PC-9 (cell line): ENCODE measurements around the gene STARD13. TPM values are rescaled to one million over a fixed set of nuclear protein-coding genes. Genes with fewer than 3 reads are reported as not detected.

Experiments
- BruUV-seq: library from RNA; stranded (reverse); fragments of 400-500 nt; replicated peaks from 2 replicates; lab custom pipeline; 2021; lab: Mats Ljungman, UMichigan
- CTCF ChIA-PET: fragments of 300-600 bp; sonication (Branson Sonifier 250); formaldehyde crosslinking; loops from one replicate; lab custom pipeline; 2022; ENCODE audit warnings: antibody characterized with exemption; lab: Charles Lee
- POLR2A ChIA-PET: fragments of 300-600 bp; sonication (Branson Sonifier 250); formaldehyde crosslinking; loops from one replicate; lab custom pipeline; 2022; ENCODE audit warnings: antibody characterized with exemption; ENCODE audit not compliant: unreplicated experiment; lab: Charles Lee
- DNase-seq, 2 experiments: peaks; one replicate each; pipeline versions ENCODE4 v3.0.0 to v3.0.0-alpha.2; 2015 to 2022; ENCODE audit warnings: mixed read lengths in 1 of 2
- H2AFZ ChIP-seq: fragments of 200-600 bp; sonication (generic); 2 replicates; pipeline ENCODE4 v1.8.1; 2017; ENCODE audit warnings: antibody characterized with exemption
- H3F3A ChIP-seq: fragments of 200-600 bp; sonication (generic); 2 replicates; pipeline ENCODE4 v1.8.1; 2017; ENCODE audit warnings: antibody characterized with exemption, mild to moderate bottlenecking, low read depth; ENCODE audit not compliant: insufficient read depth
- H3K27ac ChIP-seq: fragments of 200-600 bp; sonication (generic); 2 replicates; pipeline ENCODE4 v1.6.1; 2016; ENCODE audit warnings: mixed run types
- H3K27me3 ChIP-seq: fragments of 200-600 bp; sonication (generic); 2 replicates; pipeline ENCODE4 v1.6.1; 2016; ENCODE audit warnings: low read depth, mixed run types; ENCODE audit not compliant: insufficient read depth
- H3K36me3 ChIP-seq: fragments of 200-600 bp; sonication (generic); 2 replicates; pipeline ENCODE4 v1.6.1; 2016; ENCODE audit warnings: low read depth, mixed run types
- H3K4me1 ChIP-seq: fragments of 200-600 bp; sonication (generic); replicated peaks from 2 replicates; pipeline ENCODE4 v1.6.1; 2016; ENCODE audit warnings: mixed run types; ENCODE audit not compliant: insufficient read depth
- H3K4me2 ChIP-seq: fragments of 200-600 bp; sonication (generic); 2 replicates; pipeline ENCODE4 v1.6.1; 2017; ENCODE audit warnings: mixed run types
- H3K4me3 ChIP-seq: fragments of 200-600 bp; sonication (generic); 2 replicates; pipeline ENCODE4 v1.6.1; 2016; ENCODE audit warnings: mixed run types
- H3K79me2 ChIP-seq: fragments of 200-600 bp; sonication (generic); 2 replicates; pipeline ENCODE4 v1.6.1; 2017; ENCODE audit warnings: low read depth, mixed run types
- H3K9me2 ChIP-seq: fragments of 200-600 bp; sonication (generic); 2 replicates; pipeline ENCODE4 v1.8.1; 2017; ENCODE audit warnings: mild to moderate bottlenecking; ENCODE audit not compliant: insufficient read depth
- H3K9me3 ChIP-seq: fragments of 200-600 bp; sonication (generic); 2 replicates; pipeline ENCODE4 v1.8.1; 2016; ENCODE audit warnings: low read depth; ENCODE audit not compliant: insufficient read depth
- H4K20me1 ChIP-seq: fragments of 200-600 bp; sonication (generic); 2 replicates; pipeline ENCODE4 v1.8.1; 2017; ENCODE audit not compliant: insufficient read depth
- CTCF ChIP-seq: fragments of 200-600 bp; sonication (generic); conservative IDR thresholded peaks from 2 replicates; pipeline ENCODE4 v1.6.1; 2017; ENCODE audit warnings: mixed run types, antibody characterized with exemption, mild to moderate bottlenecking, moderate library complexity
- EZH2 ChIP-seq: fragments of 200-600 bp; sonication (generic); IDR thresholded peaks from 2 replicates; pipeline ENCODE4 v1.8.0; 2017; ENCODE audit warnings: antibody characterized with exemption, low read depth
- intact Hi-C: fragments of 100-400 bp; cut with micrococcal nuclease; formaldehyde crosslinking; loops from one replicate; pipeline ENCODE4 v1.10.0; 2022; ENCODE audit not compliant: unreplicated experiment
- total RNA-seq: library from RNA; stranded (reverse); gene quantifications from 2 replicates; pipeline ENCODE4 v1.2.3, GENCODE V29; 2021

STARD13 gene
- total RNA-seq, 1 experiment from 2014 or later = 19.6 TPM

- Histone ChIP-seq H3K9me2 (no peaks in the 10 kb centered on the region), H2AFZ (no peak overlapping the region), H3K4me2 (peak overlapping the region; percentile 83), H3F3A (peaks cover 41% of the 10 kb centered on the region), H3K79me2 (peaks cover 70% of the 10 kb centered on the region), H3K36me3 (peaks cover 34% of the 10 kb centered on the region), H3K9me3 (peaks cover 3% of the 10 kb centered on the region; the same call in 1 of the 2 replicates), H3K27ac (peak overlapping the region; percentile 93), H3K27me3 (no peaks in the 10 kb centered on the region), H4K20me1 (no peaks in the 10 kb centered on the region), H3K4me1 (peaks cover 65% of the 10 kb centered on the region), H3K4me3 (peak overlapping the region; percentile 28; the same call in 1 of the 2 replicates)
- no TSS peak for BruUV-seq
- TF ChIP-seq EZH2 (no peak), CTCF (no peak)
- ChIA-PET POLR2A (interaction anchor here (0.6 kb wide), 1 partner anchor 96 kb away, joined by 4 read pairs; no protein-coding TSS in a partner anchor), CTCF (no interaction called here)
- intact Hi-C loops = loop anchor here (1.0 kb wide), 2 partner anchors 46 to 63 kb away; no protein-coding TSS in a partner anchor
- DNase-seq = no peak
Observed at GRCh38 chr13:33280923-33281322, 4.6 kb downstream of the STARD13 start.

DNA sequence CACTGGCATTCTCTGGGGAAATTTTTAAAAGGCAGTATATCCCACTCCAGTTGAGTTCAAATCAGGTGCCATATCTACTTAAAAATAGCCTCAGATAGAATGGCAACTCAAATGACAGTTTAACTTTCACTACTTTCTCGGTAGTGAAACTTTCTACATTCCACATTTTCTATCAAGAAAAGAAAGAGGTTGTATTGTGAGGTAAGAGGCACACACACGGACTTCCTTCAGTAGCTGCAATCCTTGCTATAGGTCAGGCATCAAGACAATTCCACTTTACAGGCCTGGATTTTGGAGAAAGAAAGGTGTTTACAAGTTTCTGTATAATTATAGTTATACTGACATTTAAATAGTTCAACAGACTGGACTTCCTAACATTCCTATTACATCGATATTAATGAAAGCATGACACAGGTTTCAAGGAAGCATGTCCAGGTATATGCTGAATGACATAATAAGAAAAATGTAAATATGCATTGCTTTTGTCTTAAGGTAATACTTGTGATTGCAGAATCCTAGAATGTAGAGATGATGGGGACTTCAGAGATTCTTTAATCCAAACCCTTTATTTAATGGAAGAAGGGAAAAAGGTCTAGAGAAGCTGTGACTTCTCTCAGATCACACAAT lies 5.2 kb downstream of the STARD13 start:
- CTCF ChIA-PET = no interaction called here

More for the DNA sequence above, 5.2 kb downstream of the STARD13 start:
- peaks cover 72% of the 10 kb centered on the region for H3K79me2 ChIP-seq
- H3K9me3 ChIP-seq = peaks cover 3% of the 10 kb centered on the region; the same call in 1 of the 2 replicates
- no peaks in the 10 kb centered on the region for H4K20me1 ChIP-seq
- no peak overlapping the region for H2AFZ ChIP-seq
- TSS peak; percentile 84 for BruUV-seq
- peaks cover 39% of the 10 kb centered on the region for H3K36me3 ChIP-seq
- H3K4me3 ChIP-seq = peak overlapping the region; percentile 28; the same call in 1 of the 2 replicates
- POLR2A ChIA-PET = interaction anchor here (0.6 kb wide), 1 partner anchor 96 kb away, joined by 4 read pairs; no protein-coding TSS in a partner anchor
- H3K4me2 ChIP-seq = peak overlapping the region; percentile 83
- H3F3A ChIP-seq = peaks cover 38% of the 10 kb centered on the region
- intact Hi-C loops = loop anchor here (1.0 kb wide), 2 partner anchors 45 to 62 kb away; no protein-coding TSS in a partner anchor
- peak in 1 of 2 experiments; percentile 59 for DNase-seq
- no peaks in the 10 kb centered on the region for H3K9me2 ChIP-seq
- H3K27me3 ChIP-seq = no peaks in the 10 kb centered on the region
- no peak for TF ChIP-seq EZH2
- TF ChIP-seq CTCF = no peak
- peak overlapping the region; percentile 93 for H3K27ac ChIP-seq
- peaks cover 64% of the 10 kb centered on the region for H3K4me1 ChIP-seq
